Upper lobe of left lung (tissue), 4 donors: ENCODE data around the gene SPOPL.

Experiments
- EP300 ChIP-seq, 4 donors: sonication (generic); formaldehyde crosslinking; IDR thresholded peaks; one replicate each; pipeline ENCODE4 v1.5.1; 2017; ENCODE audit warnings: antibody characterized with exemption in 4 of 4, control low read depth in 2 of 4
- POLR2AphosphoS5 ChIP-seq, 2 donors: sonication (generic); formaldehyde crosslinking; IDR thresholded peaks; one replicate each; pipeline ENCODE4 v1.5.1; 2017; ENCODE audit warnings: antibody characterized with exemption in 2 of 2
- TF ChIP-seq, protein P1 (sequence below), 6 experiments: fragments of 450-650 bp in 4 of 6; fragments of 200-600 bp in 2 of 6; sonication (generic) in 2 of 6; IDR thresholded peaks; one replicate each; pipeline ENCODE4 v1.5.1; 2016 to 2019; ENCODE audit warnings: antibody characterized with exemption in 6 of 6

DNA sequence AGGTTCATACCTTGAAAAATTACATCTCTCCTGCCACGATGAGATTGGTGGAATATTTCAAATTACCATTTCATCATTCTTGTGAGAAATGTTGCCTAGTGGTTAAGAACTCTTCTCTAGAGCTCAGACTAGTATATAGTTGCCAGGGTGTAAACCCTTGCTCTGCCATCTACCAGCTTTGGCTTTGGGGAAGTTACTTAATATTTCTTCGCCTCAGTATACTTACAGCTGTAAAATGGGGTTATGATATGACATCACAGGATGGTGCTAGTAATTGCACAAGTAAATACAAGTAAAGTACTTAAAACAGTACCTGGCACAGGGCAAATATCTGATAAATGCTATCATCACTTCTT lies 1.5 kb downstream of the SPOPL start:
- TF ChIP-seq, protein P1, sequence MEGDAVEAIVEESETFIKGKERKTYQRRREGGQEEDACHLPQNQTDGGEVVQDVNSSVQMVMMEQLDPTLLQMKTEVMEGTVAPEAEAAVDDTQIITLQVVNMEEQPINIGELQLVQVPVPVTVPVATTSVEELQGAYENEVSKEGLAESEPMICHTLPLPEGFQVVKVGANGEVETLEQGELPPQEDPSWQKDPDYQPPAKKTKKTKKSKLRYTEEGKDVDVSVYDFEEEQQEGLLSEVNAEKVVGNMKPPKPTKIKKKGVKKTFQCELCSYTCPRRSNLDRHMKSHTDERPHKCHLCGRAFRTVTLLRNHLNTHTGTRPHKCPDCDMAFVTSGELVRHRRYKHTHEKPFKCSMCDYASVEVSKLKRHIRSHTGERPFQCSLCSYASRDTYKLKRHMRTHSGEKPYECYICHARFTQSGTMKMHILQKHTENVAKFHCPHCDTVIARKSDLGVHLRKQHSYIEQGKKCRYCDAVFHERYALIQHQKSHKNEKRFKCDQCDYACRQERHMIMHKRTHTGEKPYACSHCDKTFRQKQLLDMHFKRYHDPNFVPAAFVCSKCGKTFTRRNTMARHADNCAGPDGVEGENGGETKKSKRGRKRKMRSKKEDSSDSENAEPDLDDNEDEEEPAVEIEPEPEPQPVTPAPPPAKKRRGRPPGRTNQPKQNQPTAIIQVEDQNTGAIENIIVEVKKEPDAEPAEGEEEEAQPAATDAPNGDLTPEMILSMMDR (IDR thresholded peaks at IDR 0.05) = no peak
- TF ChIP-seq EP300 (IDR thresholded peaks at IDR 0.05) (no peak), POLR2AphosphoS5 (IDR thresholded peaks at IDR 0.05) (no peak)
